ENCODE results near the gene XIRP2.

- no peak for TF ChIP-seq KDM4B (CRISPR knock-in tag; IDR thresholded peaks at IDR 0.05)
- TF ChIP-seq ZNF644 (CRISPR knock-in tag; IDR thresholded peaks at IDR 0.05; ENCODE audit: low read depth), result no peak
- no peak for TF ChIP-seq ATRX (CRISPR knock-in tag; IDR thresholded peaks at IDR 0.05; ENCODE audit: borderline replicate concordance)
- no peak for TF ChIP-seq RXRA (CRISPR knock-in tag; IDR thresholded peaks at IDR 0.05)
- TF ChIP-seq MTA3 (CRISPR knock-in tag; IDR thresholded peaks at IDR 0.05), result no peak
- no peak for TF ChIP-seq CTCF (CRISPR knock-in tag; IDR thresholded peaks at IDR 0.05)
- TF ChIP-seq FOXP4 (CRISPR knock-in tag; IDR thresholded peaks at IDR 0.05), result no peak
- no peak for TF ChIP-seq NR1H2 (CRISPR knock-in tag; IDR thresholded peaks at IDR 0.05; ENCODE audit: borderline replicate concordance, low read depth)
- TF ChIP-seq JUNB (CRISPR knock-in tag; IDR thresholded peaks at IDR 0.05; ENCODE audit: borderline replicate concordance), result no peak
- TF ChIP-seq KAT7 (CRISPR knock-in tag; IDR thresholded peaks at IDR 0.05; ENCODE audit: borderline replicate concordance), result no peak
- no peak for TF ChIP-seq SIN3A (IDR thresholded peaks at IDR 0.05; ENCODE audit: borderline replicate concordance, low read depth, low read length)
- no peak for TF ChIP-seq POLR2AphosphoS5 (IDR thresholded peaks at IDR 0.05; ENCODE audit: low read depth, low read length)
These were observed 73.7 kb downstream of the XIRP2 start for GRCh38 chr2:166961933-166962332.
